ENCODE data around the gene BCKDHA.

The BCKDHA gene

GRCh38 chr19:41397086-41398049 is at the start of gene BCKDHA, which contains the start of gene EXOSC5:
BCKDHA (plus strand) TSS chr19:41397818; CDS start chr19:41397828, 10 bp downstream.
EXOSC5 (minus strand) TSS chr19:41397359; CDS start chr19:41397328, 31 bp downstream.
- DNase-seq = peak; percentile 100

DNA sequence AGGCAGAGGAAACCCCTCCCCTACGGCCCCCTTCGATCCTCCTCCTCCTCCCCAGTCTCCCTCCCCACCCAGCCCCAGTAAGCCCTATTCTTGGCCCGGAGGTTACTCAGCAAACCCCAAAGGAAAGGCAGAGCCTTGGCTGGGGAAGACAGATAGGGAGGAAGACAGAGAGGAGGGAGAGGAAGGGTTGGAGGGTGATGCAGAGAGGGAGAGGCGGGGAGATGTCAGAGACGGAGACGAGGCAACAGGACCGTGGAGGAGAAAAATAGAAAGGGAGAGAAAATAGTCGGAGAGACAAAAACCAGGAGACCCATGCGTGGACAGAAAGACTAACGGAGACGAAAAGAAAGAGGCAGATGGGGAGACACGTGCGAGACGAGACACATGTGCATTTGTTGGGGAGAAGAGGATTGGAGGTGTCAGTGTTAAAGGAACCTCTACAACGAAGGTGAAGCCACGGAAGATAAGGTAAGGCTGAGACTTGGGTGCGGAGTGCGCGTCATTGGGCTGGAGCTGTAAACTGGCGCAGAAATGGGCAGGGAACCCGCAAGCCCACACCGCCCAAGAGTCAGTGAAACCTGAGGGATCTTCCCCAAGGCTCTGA is 46.8 kb upstream of the BCKDHA start:
- peak; percentile 28 for DNase-seq

GRCh38 chr19:41351339-41352245 is 46.0 kb upstream of the BCKDHA start:
- DNase-seq = peak; percentile 89

GRCh38 chr19:41352279-41352608 is 45.4 kb upstream of the BCKDHA start:
- no peak for DNase-seq

- peak; percentile 81 for DNase-seq
Measured at GRCh38 chr19:41352609-41353465, 44.8 kb upstream of the BCKDHA start.

DNA sequence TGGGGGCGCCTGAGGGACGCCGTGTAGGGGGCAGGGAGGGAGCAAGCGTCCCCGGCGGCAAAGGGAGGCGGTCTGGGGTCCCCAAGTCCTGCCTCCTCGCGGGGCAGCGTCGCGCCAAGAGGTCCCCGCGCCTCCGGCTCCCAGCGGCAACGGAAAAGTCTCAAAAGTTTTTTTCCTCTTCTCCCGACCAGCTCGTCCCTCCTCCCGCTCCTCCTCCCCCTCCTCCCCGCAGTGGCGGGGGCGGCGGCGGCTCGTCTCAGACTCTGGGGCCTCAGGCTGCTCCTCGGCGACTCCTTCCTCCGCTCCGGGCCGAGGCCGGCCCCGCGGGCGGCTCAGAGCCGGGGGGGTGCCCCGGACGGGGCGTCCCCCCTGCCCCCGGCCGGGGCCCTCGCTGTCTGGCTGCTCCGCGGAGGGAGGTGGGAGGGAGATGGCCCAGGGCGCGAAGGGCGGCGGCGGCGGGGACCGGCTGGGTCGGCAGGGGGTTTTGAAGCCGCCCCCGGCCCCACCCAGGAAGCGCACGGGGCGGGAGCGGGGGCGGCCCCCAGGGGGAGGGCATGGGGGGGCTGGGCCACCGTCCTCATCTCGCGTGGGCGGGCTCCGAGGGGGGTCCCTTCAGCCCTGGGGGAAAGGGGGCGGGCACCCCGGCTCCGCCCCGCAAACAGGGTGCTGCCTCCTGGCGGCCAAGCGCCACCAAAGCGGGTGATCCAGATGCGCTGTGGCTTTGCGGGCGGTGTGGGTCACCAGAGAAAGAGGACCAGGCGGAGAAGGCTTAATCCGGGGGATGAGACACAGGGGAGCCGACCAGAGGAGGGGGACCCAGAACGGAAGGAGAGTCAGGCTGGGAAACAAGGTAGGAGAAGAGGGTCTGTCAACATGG is 43.9 kb upstream of the BCKDHA start, which contains the start of gene TGFB1:
TGFB1 (minus strand) TSS at position 457 of the 877 bp plus-strand sequence. CDS start 878 bp downstream, outside the sequence.
- peak; percentile 96 for DNase-seq

GRCh38 chr19:41354343-41354953 is 43.2 kb upstream of the BCKDHA start:
- DNase-seq = no peak

- no peak for DNase-seq
Measured at GRCh38 chr19:41355035-41355434, 42.6 kb upstream of the BCKDHA start.

DNA sequence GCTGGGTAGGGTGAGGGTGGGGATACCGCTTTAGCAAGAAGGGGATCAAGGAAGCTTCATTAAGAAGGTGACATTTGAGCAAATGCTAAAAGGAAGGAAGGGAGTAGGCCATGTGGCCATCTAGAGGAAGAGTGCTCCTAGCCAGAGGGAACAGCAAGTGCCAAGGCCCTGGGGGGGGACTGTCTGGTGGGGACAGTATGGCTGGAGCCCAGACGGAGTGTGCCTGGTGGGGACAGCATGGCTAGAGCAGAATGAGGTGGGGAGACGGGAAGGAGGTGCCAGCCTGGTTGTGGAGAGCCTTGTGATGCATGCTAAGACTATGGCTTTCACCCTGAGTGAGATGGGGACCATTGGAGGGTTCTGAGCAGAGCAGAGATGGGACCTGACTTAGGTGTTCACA is 41.8 kb upstream of the BCKDHA start:
- DNase-seq = no peak

DNA sequence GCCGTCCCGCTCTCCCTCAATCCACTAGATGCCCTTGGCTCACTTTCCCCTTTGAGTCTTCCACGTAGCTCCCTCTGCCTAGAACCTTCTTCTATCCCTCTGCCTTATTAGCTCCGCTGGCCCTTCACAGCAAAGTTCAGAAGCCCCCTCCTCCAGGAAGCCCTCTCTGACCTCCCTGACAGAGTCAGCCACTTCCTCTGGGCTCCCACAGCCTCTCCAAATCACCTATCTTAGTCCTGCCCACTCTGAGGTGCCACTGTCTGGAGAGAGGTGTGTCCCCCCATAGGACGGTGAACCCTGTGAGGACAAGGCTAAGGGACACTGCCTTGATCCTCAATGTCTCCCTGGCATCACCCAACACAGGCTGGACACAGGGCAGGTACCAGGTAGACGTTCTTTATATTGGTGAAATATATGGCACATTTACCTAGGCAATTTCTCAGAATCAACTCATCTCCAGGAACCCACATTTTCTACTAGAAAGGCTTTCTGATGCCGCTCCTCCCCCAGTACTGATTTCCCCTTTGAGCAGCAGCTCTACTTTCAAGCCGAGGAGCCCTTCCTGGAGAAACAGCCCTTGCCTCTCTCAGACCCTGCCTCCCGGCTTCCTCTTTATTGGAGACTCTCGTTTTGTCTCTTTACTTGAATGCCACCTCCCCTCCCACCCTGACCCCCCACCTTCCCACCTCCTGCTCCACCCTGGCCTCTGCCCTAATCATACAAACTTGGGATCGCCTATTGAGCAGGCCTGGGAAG is 40.5 kb upstream of the BCKDHA start:
- DNase-seq = peak; percentile 53

GRCh38 chr19:41357746-41358145 is 39.9 kb upstream of the BCKDHA start:
- DNase-seq = no peak

DNA sequence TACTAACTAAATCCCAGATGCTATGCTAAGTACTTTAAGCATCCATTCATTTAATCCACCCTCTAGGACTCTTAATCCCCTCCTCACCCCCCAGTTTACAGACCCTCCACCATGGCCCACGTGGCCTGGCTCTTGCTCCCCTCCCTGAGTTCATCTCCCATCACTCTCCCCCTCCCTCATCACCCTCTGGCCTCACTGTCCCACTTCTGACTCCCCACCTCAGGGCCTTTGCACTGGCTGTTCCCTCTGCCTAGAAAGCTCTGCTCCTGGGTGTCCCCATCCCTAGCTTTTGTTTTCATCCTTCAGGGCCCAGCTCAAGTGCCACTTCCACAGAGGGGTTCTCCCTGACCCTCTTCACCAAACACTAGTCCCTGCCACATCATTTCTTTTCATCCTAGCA is 37.9 kb upstream of the BCKDHA start:
- no peak for DNase-seq

- no peak for DNase-seq
Measured at GRCh38 chr19:41362143-41362847, 35.3 kb upstream of the BCKDHA start.

DNA sequence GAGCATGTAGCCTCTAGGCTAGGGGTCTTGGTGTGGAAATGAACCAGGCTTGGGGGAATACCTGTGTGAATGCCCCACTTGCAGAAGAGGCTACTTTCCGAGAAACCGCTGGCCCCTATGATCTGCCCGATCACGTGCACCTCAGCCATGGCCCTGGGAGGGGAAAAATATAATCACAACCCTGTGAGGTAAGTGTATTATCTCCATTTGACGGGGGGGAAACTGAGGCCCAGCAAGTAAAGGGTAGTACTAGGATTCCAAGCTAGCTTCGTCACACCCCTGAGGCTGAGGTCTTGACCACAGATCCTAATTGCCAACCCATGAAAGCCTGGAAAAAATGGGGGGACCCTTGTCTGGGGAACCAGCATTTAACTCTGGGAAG is 34.3 kb upstream of the BCKDHA start:
- no peak for DNase-seq

GRCh38 chr19:41363753-41364523 is 33.7 kb upstream of the BCKDHA start, which contains the start of gene B9D2:
B9D2 (minus strand) TSS chr19:41364149; CDS start chr19:41363519, 630 bp downstream.
- peak; percentile 99 for DNase-seq

- no peak for DNase-seq
Measured at GRCh38 chr19:41364524-41365391, 32.9 kb upstream of the BCKDHA start.

- no peak for DNase-seq
Measured at GRCh38 chr19:41366089-41366488, 31.5 kb upstream of the BCKDHA start.
